Germinal center (tissue), 1 donor: ENCODE data around the gene TMEM139.
"Not testable (repeated sequence)": the region's sequence is repeated elsewhere in the genome, so short reads cannot be mapped to it uniquely, and the experiment has no call there.

Source experiments
- DNase-seq: peaks from one replicate; pipeline ENCODE4 v3.0.0; 2012; ENCODE audit warnings: mixed read lengths, low spot score

TMEM139 gene

DNA sequence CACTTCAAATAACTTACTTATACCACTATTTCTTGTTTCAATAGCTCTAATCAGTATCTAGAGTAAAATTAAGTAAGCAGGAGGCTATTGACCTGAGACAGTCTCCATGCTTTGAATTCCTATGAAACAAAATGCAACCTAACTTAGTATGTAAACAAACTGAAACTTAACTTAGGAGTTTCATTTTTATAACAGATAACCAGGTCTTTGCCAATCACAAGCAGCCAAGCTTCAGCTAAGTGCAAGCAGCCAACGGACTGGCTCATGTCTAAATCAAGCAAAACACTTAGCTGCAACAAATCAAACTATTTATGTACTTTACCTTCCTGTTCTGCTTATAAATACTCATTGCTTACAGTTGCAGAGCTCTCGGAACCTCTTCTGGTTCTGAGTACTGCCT is 25.9 kb upstream of the TMEM139 start:
- peak; percentile 46 for DNase-seq

- DNase-seq = no peak
These were observed 25.0 kb upstream of the TMEM139 start for GRCh38 chr7:143259765-143260164.

- DNase-seq = no peak
These were observed 22.9 kb upstream of the TMEM139 start for GRCh38 chr7:143261901-143262300.

DNA sequence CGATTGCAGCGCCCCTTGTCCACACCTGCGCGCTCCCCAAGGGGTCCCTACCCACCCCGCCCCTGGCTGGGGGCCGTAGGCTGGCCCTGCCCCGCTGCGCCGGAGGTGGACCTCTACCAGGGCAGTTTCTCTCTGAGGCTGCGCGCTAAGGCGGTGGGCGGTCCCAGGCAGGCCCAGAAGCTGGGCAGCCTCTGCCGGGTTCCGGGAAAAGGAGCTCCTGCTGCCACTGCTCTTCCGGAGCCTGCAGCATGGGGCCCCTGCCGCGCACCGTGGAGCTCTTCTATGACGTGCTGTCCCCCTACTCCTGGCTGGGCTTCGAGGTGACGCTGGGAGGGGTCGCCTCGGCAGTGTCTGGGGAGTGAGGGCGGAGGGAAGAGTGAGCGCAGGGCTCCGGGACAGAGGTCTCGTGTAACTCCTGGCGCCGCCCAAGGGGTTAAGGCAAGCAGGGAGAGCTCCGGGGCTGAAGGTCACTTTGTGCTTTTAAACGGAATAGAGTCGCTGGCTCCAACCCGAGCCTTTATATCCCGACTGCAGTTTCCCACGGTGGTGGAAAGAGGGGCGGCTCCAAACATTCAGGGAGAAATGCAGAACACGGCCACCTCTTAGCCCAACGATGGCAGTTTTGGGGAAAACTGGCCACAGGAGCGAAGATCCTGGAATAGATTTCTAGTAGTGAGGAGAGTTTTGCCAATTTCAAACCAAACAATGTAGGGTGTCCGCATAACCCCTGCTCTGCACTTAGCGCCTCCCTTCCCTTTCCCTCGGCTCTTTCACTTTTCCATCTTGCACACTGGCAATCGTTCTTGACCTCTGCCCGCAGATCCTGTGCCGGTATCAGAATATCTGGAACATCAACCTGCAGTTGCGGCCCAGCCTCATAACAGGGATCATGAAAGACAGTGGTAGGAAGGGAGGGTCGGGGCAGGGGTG is 21.2 kb upstream of the TMEM139 start, which contains the start of gene GSTK1:
GSTK1 (plus strand) TSS at position 176 of the 930 bp plus-strand sequence; CDS start at position 249, 73 bp downstream.
- DNase-seq = peak; percentile 85

- DNase-seq = not testable (repeated sequence)
These were observed 20.6 kb upstream of the TMEM139 start for GRCh38 chr7:143264196-143264568.

DNA sequence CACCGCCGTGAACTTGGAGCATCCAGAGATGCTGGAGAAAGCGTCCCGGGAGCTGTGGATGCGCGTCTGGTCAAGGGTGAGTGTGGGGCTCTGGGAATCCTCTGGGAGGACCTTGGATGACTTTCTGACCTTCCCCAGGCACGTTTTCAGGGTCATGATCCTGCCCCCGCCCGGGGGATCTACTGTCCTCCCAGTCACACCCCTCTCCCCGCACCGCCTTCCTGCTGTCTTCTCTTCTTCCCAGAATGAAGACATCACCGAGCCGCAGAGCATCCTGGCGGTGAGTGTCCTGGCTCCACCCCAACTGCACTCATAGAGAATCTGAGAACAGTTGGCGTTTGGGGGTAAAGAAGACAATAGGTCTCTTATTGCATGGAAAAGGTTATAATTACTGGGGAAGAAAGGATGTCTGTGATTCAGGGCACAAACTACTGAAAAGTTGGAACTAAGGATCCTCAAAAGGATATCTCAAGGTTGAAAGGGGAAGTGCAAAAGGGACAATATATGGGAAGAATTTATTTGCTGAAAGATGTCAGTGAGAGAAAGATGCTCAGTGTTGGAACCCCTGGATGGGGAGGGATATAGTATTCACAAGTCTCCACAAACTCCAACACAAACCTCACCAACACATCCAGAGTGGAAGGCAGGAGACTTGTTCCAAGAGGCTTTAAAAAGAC is 19.6 kb upstream of the TMEM139 start:
- no peak for DNase-seq

- DNase-seq = no peak
These were observed 15.5 kb upstream of the TMEM139 start for GRCh38 chr7:143269251-143269650.

- DNase-seq = no peak
These were observed 13.5 kb upstream of the TMEM139 start for GRCh38 chr7:143271240-143271639.

DNA sequence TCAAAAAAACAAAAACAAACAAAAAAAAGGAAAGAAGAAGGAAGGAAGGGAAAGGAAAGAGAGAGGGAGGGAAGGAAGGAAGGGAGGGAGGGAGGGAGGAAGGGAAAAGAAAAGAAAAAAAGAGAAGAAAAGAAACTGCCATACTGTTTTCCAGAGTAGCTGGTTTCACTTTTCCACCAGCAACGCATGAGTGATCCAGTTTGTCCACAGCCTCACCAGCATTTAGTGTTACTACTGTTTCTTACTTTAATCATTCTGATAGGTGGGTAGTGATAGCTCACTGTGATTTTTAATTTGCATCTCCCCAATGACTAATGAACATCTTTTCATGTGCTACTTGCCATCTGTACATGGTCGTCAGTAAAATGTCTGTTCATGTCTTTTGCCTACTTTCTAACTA is 11.9 kb upstream of the TMEM139 start:
- DNase-seq = no peak

DNA sequence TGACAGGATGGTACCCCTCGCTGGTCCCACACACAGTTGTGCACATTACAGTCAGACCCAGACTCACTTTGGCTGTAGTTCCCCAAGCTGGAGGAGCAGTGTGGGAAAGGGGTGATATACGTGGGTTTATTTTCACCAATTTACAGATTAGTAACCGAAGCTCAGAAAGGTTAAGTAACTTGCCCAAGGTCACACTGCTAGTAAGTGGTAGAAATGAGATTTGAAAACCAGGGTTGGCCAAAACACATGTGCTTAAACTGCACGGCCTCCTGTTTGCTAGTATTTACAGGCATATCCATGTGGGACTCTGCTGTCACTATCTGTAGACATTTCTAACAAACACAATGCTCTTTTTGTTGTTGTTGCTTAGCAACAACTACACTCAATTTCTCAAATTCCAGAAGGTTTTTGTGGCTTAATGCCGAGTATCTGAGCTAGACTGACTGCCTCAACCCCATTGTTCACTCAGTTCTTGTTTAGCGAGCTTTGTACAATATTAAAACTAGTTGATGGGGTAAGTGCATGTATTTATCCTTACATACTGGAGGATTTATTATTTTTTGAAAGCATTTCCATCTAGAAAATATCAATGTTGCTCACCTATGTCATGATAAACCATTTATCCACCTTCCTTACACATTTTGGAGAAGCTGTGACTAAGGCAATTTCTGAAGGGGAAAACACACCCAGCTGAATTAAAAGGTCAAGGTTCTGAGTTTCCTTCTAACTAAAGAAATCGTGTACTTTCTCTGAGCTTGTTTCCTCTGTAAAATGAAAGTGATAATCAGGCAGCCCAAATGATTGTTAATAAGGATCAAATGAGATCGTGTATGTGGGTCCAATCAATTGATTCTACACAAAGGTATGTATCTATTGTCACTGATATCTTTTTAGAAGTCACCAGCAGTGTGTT is 5.3 kb upstream of the TMEM139 start:
- no peak for DNase-seq

DNA sequence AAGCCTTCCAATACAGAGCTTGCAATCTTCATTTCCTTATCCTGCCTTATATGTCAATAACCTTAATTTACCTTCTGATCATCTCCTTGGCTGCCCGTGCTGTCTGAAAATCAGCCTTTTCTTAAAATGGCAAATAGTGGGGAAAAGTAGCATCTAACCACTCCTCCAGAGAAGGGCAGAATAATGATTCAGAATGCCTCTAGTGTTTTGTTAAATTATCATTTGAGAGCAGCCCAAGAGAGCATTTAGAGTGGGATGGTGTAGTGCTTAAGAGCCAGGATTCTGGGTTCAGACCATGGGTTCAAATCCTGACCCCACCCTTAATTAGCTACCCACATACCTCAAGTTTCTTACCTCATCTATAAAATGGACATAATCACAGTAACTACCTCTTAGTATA is 4.6 kb upstream of the TMEM139 start:
- no peak for DNase-seq

DNA sequence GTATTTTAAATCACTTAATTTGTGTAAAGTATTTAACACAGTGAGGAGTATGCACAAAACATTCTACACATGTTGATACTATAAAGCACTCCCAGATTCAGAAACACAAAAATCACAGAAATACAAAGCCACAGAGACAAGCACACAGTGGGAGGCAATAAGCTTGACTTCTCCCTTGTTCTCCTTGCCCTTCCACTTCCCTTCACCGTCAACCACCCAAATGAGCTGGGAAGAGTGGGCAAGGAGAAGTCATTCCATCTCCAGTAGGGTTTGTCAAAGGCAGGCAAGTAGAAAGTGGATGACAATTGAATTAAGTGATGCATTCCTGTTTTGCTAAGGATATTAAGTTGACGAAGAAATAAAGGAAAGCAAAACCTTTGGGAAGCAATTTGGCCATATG is 4.2 kb upstream of the TMEM139 start:
- no peak for DNase-seq

DNA sequence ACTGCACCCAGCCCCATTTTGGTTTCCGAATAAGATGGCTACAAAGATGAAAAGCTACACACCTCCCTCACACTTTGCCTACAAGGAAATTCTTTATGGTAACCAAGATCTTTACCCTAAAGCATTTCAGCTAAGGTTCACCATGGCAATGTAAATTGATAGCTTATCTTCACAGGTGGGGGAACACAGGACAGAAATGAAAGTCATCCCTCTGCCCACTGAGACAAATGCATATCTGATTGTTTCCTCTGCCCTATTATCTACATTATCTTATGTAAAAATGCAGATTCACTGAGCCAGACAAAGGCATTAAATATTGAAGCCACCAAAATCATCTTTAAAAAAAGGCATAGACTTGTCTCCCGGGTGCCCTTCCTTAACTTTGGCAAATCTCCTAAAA is 3.2 kb upstream of the TMEM139 start:
- no peak for DNase-seq

DNA sequence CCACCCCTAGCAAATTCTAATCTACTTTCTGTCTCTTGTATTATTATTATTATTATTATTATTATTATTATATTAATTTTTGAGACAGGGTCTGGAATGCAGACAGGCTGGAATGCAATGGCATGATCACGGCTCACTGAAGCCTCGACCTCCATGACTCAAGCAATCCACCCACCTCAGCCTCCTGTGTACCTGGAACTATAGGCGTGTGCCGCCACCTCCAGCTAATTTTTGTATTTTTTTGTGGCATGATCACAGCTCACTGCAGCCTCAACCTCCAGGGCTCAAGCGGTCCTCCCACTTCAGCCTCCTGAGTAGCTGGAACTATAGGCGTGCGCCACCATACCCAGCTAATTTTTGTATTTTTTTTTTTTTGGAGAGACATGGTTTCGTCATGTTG is 2.6 kb upstream of the TMEM139 start:
- DNase-seq = no peak

DNA sequence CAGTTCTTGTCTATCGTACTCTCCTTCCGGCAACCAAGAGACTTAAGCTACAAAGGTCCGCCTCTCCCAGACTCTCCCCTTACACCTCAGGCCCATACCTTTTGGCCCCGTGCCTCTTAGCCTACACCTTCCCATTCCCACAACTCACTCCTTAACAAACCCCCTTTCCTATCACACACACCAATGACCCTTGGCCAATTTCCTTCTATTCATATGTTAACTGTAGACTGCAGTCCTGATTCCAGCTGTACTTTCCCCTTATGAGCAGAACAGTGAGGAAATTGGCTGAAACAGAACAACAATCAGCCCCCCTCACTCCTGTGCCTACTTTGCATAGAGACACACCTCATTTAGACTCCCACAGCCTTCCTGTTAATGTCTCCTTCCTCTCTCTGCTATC is 1.4 kb upstream of the TMEM139 start:
- DNase-seq = no peak

- no peak for DNase-seq
These were observed 666 bp downstream of the TMEM139 start for GRCh38 chr7:143285470-143285778.

- no peak for DNase-seq
These were observed 1.2 kb downstream of the TMEM139 start for GRCh38 chr7:143285806-143286521.

DNA sequence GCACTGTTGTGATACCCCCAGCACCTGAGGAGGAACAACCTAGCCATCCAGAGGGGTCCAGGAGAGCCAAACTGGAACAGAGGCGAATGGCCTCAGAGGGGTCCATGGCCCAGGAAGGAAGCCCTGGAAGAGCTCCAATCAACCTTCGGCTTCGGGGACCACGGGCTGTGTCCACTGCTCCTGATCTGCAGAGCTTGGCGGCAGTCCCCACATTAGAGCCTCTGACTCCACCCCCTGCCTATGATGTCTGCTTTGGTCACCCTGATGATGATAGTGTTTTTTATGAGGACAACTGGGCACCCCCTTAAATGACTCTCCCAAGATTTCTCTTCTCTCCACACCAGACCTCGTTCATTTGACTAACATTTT is 1.7 kb downstream of the TMEM139 start:
- DNase-seq = no peak

DNA sequence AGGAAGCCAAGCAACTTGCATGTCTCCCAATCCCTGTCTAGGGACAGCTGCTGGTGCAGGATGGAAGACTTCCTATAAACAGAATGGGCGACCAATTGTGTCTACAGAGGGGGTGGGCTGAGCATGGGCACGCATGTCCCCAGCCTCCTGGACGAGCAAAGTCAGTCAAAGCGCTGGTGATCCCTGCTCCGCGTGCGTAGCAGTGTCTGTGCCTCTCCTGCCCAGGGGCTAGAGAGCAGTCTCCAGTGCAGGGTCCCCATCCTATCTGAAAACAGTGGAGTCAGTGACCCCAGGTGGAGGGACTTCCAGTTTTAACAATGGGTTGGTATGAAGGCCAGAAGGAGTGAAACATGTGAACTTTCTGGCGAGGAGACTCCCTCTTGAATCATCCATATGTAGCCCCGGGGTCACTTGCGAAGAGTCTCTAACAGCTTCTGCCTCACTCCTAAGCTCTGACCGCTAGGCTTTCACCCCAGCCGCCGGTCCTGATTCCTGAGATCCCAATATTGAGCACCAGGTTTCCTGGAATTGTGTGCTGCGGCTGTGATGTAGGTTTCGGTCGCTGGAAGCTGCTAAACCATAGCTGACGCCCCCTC is 2.7 kb downstream of the TMEM139 start:
- DNase-seq = no peak

DNA sequence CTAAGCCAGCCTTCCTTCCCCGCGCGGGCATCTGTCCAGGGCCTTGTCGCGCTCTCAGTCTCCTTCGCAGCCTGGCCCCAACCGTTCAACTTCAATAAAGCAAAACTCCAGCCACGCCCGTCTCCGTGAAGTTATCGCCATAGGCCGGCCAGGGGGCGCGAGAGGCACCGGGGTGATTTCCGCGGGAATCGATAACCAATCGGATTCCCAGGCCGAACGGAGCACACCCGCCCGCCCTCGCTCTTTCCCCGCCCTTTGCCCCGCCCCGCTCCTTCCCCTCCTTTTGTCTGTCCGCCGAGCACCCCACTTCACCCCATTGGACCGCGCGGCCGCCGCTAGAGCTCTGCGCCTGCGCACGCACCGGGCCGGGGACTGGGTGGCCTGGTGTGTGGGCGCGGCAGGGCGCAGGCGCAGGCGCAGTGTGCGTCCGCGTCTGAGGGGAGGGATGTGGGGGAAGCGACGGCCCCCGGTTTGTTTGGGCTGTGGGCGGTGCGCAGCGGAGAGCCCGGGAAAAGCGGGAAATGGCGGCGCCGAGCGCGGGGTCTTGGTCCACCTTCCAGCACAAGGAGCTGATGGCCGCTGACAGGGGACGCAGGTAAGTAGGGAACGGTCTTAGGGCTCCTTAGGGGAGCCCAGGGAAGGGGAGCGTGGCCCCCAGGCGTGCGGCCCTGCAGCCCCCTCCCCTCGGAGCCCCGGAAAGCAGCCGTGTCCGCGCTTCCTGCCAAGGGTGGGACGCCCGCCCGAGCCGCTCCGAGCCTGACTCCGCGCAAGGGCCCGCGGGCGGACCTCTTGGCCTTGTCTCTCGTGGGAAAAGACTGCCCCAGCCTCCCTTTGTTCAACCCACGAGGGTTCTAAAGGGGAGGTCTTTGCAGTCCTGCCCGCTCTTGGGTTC is 3.4 kb downstream of the TMEM139 start, which contains the start of gene CASP2:
CASP2 (plus strand) TSS at position 417 of the 892 bp plus-strand sequence; CDS start at position 522, 105 bp downstream.
- DNase-seq = peak; percentile 100
